ENCODE results near the gene LRCOL1. TPM values are rescaled to one million over a fixed set of nuclear protein-coding genes. Genes with fewer than 3 reads are reported as not detected.

Gene LRCOL1
- total RNA-seq, 1 experiment from 2014 or later, result not detected

GRCh38 chr12:132603240-132604150, 6.9 kb downstream of the LRCOL1 start:
- no peaks in the 10 kb centered on the region for H4K20me1 ChIP-seq (ENCODE audit: insufficient read depth)
- no peaks in the 10 kb centered on the region for H3K9me3 ChIP-seq (ENCODE audit: control insufficient read depth in 1 of 2, insufficient read depth in 1 of 2, low read depth in 1 of 2, low read length in 2 of 2)
- H3K27me3 ChIP-seq (ENCODE audit: insufficient read depth, low read length), result no peaks in the 10 kb centered on the region
- H2AFZ ChIP-seq (ENCODE audit: low read depth, low read length, poor library complexity, severe bottlenecking), result no peak overlapping the region
- intact Hi-C loops (cut with micrococcal nuclease), result no loop called here
- peaks cover 0 to 12% of the 10 kb centered on the region in 2 experiments; a peak in 2 of 4 replicates for H3K4me1 ChIP-seq (ENCODE audit: control insufficient read depth in 1 of 2, insufficient read depth in 2 of 2, low read length in 2 of 2)
- H3K9me2 ChIP-seq (ENCODE audit: insufficient read depth), result no peaks in the 10 kb centered on the region
- POLR2A ChIA-PET, result no interaction called here
- BruUV-seq (replicated peaks), result no TSS peak
- no peaks in the 10 kb centered on the region for H3K79me2 ChIP-seq (ENCODE audit: insufficient read depth, low read length)
- H3K4me2 ChIP-seq (ENCODE audit: low read length), result no peak overlapping the region
- no peak overlapping the region for H3K9ac ChIP-seq (ENCODE audit: low read length)
- no peak overlapping the region for H3K4me3 ChIP-seq (replicated peaks in 1 of 2; ENCODE audit: low read depth in 1 of 2, low read length in 2 of 2)
- RAD21 ChIA-PET (ENCODE audit: low non-redundant PET in 1 of 2, low total read pairs in 2 of 2, uncharacterized antibody in 2 of 2, unreplicated experiment in 2 of 2), result no interaction called here
- no peak for TF ChIP-seq CBX3 (IDR thresholded peaks at IDR 0.05; ENCODE audit: low read depth)
- TF ChIP-seq YY1 (IDR thresholded peaks at IDR 0.05; ENCODE audit: extremely low read depth, insufficient replicate concordance, low read depth, low read length), result no peak
- no peak for TF ChIP-seq ZNF274 (IDR thresholded peaks at IDR 0.05; ENCODE audit: low read depth, low read length)
- TF ChIP-seq FOSL1 (IDR thresholded peaks at IDR 0.05; ENCODE audit: low read depth), result no peak
- TF ChIP-seq SIN3A (IDR thresholded peaks at IDR 0.05; ENCODE audit: low read depth), result no peak
- TF ChIP-seq ATF3 (IDR thresholded peaks at IDR 0.05), result no peak
- TF ChIP-seq CTCF (IDR thresholded peaks at IDR 0.05 in 2 of 3, conservative IDR thresholded peaks at IDR 0.05 in 1 of 3; ENCODE audit: borderline replicate concordance in 1 of 3, insufficient read depth in 1 of 3, low read depth in 2 of 3, low read length in 2 of 3), result no peak
- no peak for TF ChIP-seq RAD21 (IDR thresholded peaks at IDR 0.05; ENCODE audit: low read depth)
- no peak for TF ChIP-seq REST (IDR thresholded peaks at IDR 0.05; ENCODE audit: low read depth)
- TF ChIP-seq POLR2AphosphoS5 (IDR thresholded peaks at IDR 0.05; ENCODE audit: low read depth, low read length), result no peak
- no peak for TF ChIP-seq EZH2 (IDR thresholded peaks at IDR 0.05)
- no peak for TF ChIP-seq EZH2phosphoT487 (IDR thresholded peaks at IDR 0.05; ENCODE audit: borderline replicate concordance)
- TF ChIP-seq POLR2A (IDR thresholded peaks at IDR 0.05; ENCODE audit: borderline replicate concordance, extremely low read depth, insufficient read depth, insufficient read length), result no peak
- no peak for TF ChIP-seq JUND (IDR thresholded peaks at IDR 0.05)
- no peak for TF ChIP-seq MAX (IDR thresholded peaks at IDR 0.05)
- no peak for TF ChIP-seq TCF7L2 (IDR thresholded peaks at IDR 0.05; ENCODE audit: borderline replicate concordance, extremely low read depth, insufficient read depth, insufficient read length)
- TF ChIP-seq ZFX (IDR thresholded peaks at IDR 0.05), result no peak
- H3K36me3 ChIP-seq (ENCODE audit: control insufficient read depth in 1 of 2, insufficient read depth in 2 of 2, low read length in 2 of 2), result no peaks in the 10 kb centered on the region
- H3K27ac ChIP-seq (ENCODE audit: low read depth, low read length), result no peak overlapping the region
- ATAC-seq, result no peak
- DNase-seq (ENCODE audit: low read depth, low spot score), result no peak
- CTCF ChIA-PET, result no interaction called here
